ENCODE measurements around the gene PGM1. TPM values are rescaled to one million over a fixed set of nuclear protein-coding genes. Genes with fewer than 3 reads are reported as not detected.

PGM1 gene
- polyA plus RNA-seq, 1 of the 3 experiments (the other 2 are of a cell fraction): 20.7 TPM

- H3K79me2 ChIP-seq (ENCODE audit: insufficient read depth): no peaks in the 10 kb centered on the region
- no peak overlapping the region for H3K4me2 ChIP-seq
- no peak overlapping the region for H3K9ac ChIP-seq
- peak overlapping the region in 1 of 2 experiments; percentile 76; a peak in 2 of 4 replicates for H3K27ac ChIP-seq (ENCODE audit: low read depth in 2 of 2, low read length in 1 of 2)
- no peaks in the 10 kb centered on the region for H3K9me2 ChIP-seq
- WGBS (ENCODE audit: low lambda C conversion rate): 81% methylated on average over 5 of the region's 9 CpGs
- TF ChIP-seq EP300 (IDR thresholded peaks at IDR 0.05; ENCODE audit: borderline replicate concordance in 1 of 2, low read depth in 1 of 2, low read length in 1 of 2) (peak in 1 of 2 experiments; percentile 30; a peak in 1 of 4 replicates), CTCF (IDR thresholded peaks at IDR 0.05) (no peak), GATA2 (CRISPR knock-in tag; IDR thresholded peaks at IDR 0.05) (peak; percentile 62)
- CTCF ChIA-PET: interaction anchor here (0.7 to 5.4 kb wide), 16 partner anchors 9 to 573 kb away, joined by 3 to 71 read pairs (median 6); no protein-coding TSS in a partner anchor
- no peaks in the 10 kb centered on the region for H3F3A ChIP-seq (replicated peaks; ENCODE audit: insufficient read depth)
- H3K27me3 ChIP-seq (ENCODE audit: insufficient read depth): no peaks in the 10 kb centered on the region
- POLR2A ChIA-PET: interaction anchor here (0.6 kb wide), 1 partner anchor 16 kb away, joined by 3 read pairs; no protein-coding TSS in a partner anchor
- no peak overlapping the region for H3K4me3 ChIP-seq (ENCODE audit: low read depth in 2 of 2, low read length in 1 of 2)
- no peak overlapping the region for H2AFZ ChIP-seq (ENCODE audit: low read depth)
- peaks cover 0 to 12% of the 10 kb centered on the region in 2 experiments; a peak in 2 of 4 replicates for H3K4me1 ChIP-seq (ENCODE audit: control insufficient read depth in 1 of 2, insufficient read depth in 2 of 2, low read depth in 1 of 2, low read length in 1 of 2)
- no peaks in the 10 kb centered on the region for H4K20me1 ChIP-seq (ENCODE audit: insufficient read depth)
- DNase-seq: peak; percentile 52
- no peaks in the 10 kb centered on the region for H3K36me3 ChIP-seq (replicated peaks in 1 of 2; ENCODE audit: control insufficient read depth in 1 of 2, insufficient read depth in 2 of 2, low read length in 1 of 2)
- H3K9me3 ChIP-seq: no peaks in the 10 kb centered on the region
Measured at GRCh38 chr1:63675420-63675931, 82.3 kb downstream of the PGM1 start.

GRCh38 chr1:63677497-63677896, 84.3 kb downstream of the PGM1 start:
- no peak for DNase-seq
- Histone ChIP-seq H3K4me1 (ENCODE audit: control insufficient read depth in 1 of 2, insufficient read depth in 2 of 2, low read depth in 1 of 2, low read length in 1 of 2) (peaks cover 0 to 12% of the 10 kb centered on the region in 2 experiments; a peak in 2 of 4 replicates), H3F3A (replicated peaks; ENCODE audit: insufficient read depth) (no peaks in the 10 kb centered on the region), H3K79me2 (ENCODE audit: insufficient read depth) (no peaks in the 10 kb centered on the region), H3K27me3 (ENCODE audit: insufficient read depth) (no peaks in the 10 kb centered on the region), H3K27ac (ENCODE audit: low read depth in 2 of 2, low read length in 1 of 2) (no peak overlapping the region), H3K4me3 (ENCODE audit: low read depth in 2 of 2, low read length in 1 of 2) (no peak overlapping the region), H4K20me1 (ENCODE audit: insufficient read depth) (no peaks in the 10 kb centered on the region), H3K4me2 (no peak overlapping the region), H3K9me3 (no peaks in the 10 kb centered on the region), H3K9me2 (no peaks in the 10 kb centered on the region), H3K36me3 (replicated peaks in 1 of 2; ENCODE audit: control insufficient read depth in 1 of 2, insufficient read depth in 2 of 2, low read length in 1 of 2) (no peaks in the 10 kb centered on the region), H2AFZ (ENCODE audit: low read depth) (no peak overlapping the region), H3K9ac (no peak overlapping the region)
- no peak for TF ChIP-seq USF1 (IDR thresholded peaks at IDR 0.05; ENCODE audit: borderline replicate concordance, low read depth)
- peak; percentile 52; the same call in 1 of the 2 replicates for TF ChIP-seq RFX5 (IDR thresholded peaks at IDR 0.05; ENCODE audit: low read length)
- no peak for TF ChIP-seq GABPA (IDR thresholded peaks at IDR 0.05; ENCODE audit: low read depth)
- no peak for TF ChIP-seq EZH2phosphoT487 (IDR thresholded peaks at IDR 0.05; ENCODE audit: borderline replicate concordance, low read depth)
- POLR2A ChIA-PET: no interaction called here
- 71% methylated on average over 3 of the region's 3 CpGs for WGBS (ENCODE audit: low lambda C conversion rate)
- CTCF ChIA-PET: interaction anchor here (0.7 to 5.4 kb wide), 5 partner anchors 14 to 571 kb away, joined by 3 to 61 read pairs (median 3); no protein-coding TSS in a partner anchor
